ENCODE measurements around the gene PRAMEF1. TPM values are rescaled to one million over a fixed set of nuclear protein-coding genes. Genes with fewer than 3 reads are reported as not detected.

Gene PRAMEF1
- total RNA-seq, 2 donors from 2014 or later = not detected

DNA sequence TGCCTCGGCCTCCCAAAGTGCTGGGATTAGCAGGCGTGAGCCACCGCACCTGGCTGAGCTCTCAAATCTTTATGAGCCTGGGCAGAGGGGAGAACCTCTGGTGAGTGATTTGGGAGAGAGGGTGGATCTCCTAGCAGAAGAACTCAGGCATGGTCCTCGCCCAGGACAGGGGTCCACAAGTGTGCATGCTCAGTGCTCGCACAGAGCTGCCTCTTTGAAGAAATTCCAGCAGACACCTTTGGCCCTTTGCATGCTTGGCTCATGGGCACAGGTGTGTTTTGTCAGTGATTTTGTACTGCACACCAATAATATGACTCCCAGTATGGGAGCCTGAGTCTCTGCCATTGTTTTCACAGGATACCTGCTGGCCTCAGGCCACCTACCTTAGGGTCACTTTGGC lies 29.4 kb upstream of the PRAMEF1 start:
- H3K4me1 ChIP-seq (replicated peaks) = no peaks in the 10 kb centered on the region
- H3K27me3 ChIP-seq (replicated peaks; ENCODE audit: insufficient read depth) = peaks cover under 1% of the 10 kb centered on the region
- no peaks in the 10 kb centered on the region for H3K9me3 ChIP-seq
- 80% methylated on average over 5 of the region's 5 CpGs for WGBS
- intact Hi-C loops (cut with DNase I) = no loop called here
- H3K4me3 ChIP-seq = no peak overlapping the region
- TF ChIP-seq POLR2A (IDR thresholded peaks at IDR 0.05) = no peak
- TF ChIP-seq, protein P1, sequence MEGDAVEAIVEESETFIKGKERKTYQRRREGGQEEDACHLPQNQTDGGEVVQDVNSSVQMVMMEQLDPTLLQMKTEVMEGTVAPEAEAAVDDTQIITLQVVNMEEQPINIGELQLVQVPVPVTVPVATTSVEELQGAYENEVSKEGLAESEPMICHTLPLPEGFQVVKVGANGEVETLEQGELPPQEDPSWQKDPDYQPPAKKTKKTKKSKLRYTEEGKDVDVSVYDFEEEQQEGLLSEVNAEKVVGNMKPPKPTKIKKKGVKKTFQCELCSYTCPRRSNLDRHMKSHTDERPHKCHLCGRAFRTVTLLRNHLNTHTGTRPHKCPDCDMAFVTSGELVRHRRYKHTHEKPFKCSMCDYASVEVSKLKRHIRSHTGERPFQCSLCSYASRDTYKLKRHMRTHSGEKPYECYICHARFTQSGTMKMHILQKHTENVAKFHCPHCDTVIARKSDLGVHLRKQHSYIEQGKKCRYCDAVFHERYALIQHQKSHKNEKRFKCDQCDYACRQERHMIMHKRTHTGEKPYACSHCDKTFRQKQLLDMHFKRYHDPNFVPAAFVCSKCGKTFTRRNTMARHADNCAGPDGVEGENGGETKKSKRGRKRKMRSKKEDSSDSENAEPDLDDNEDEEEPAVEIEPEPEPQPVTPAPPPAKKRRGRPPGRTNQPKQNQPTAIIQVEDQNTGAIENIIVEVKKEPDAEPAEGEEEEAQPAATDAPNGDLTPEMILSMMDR (IDR thresholded peaks at IDR 0.05) = no peak
- DNase-seq (ENCODE audit: low spot score) = no peak
- no peak overlapping the region for H3K27ac ChIP-seq
- no peaks in the 10 kb centered on the region for H3K36me3 ChIP-seq

DNA sequence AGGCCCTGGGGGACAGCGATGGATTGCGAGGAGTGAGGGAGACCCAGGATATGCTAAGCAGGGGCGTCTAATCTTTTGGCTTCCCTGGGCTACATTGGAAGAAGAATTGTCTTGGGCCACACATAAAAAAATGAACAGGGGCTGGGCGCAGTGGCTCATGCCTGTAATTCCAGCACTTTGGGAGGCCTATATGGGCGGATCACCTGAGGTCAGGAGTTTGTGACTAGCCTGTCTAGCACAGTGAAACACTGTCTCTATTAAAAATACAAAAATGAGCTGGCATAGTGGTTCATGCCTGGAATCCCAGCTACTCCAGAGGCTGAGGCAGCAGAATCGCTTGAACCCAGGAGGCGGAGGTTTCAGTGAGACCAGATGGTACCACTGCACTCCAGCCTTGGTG lies 28.4 kb upstream of the PRAMEF1 start:
- TF ChIP-seq, protein P1 (IDR thresholded peaks at IDR 0.05) = no peak
- TF ChIP-seq POLR2A (IDR thresholded peaks at IDR 0.05) (no peak), POLR2AphosphoS5 (IDR thresholded peaks at IDR 0.05) (no peak)
- Histone ChIP-seq H3K9me3 (no peaks in the 10 kb centered on the region), H3K36me3 (no peaks in the 10 kb centered on the region), H3K4me1 (replicated peaks) (no peaks in the 10 kb centered on the region), H3K27ac (no peak overlapping the region), H3K4me3 (no peak overlapping the region), H3K27me3 (replicated peaks; ENCODE audit: insufficient read depth) (peaks cover 2% of the 10 kb centered on the region)
- intact Hi-C loops (cut with DNase I) = no loop called here
- no peak for DNase-seq (ENCODE audit: low spot score)
- 85% methylated on average over 7 of the region's 7 CpGs for WGBS

DNA sequence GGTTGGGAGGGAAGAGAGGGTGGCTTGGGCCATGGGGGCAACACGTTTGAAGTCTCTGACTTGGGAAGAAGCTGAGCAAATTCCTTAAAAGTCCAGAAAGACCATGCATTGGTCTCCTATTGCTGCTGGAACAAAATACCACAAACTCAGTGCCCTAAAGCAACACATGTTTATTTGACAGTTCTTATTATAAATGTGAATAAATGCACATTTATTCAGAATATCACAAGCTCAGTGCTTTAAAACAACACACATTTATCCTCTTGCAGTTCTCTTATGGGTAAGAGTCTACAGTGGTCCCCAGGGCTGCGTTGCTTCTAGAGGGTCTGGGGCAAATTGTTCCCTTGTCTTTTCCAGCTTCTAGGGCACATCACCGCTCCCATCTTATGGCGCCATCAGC lies 27.7 kb upstream of the PRAMEF1 start:
- peaks cover 3% of the 10 kb centered on the region for H3K27me3 ChIP-seq (replicated peaks; ENCODE audit: insufficient read depth)
- H3K4me1 ChIP-seq (replicated peaks) = no peaks in the 10 kb centered on the region
- TF ChIP-seq POLR2A (IDR thresholded peaks at IDR 0.05) (no peak), POLR2AphosphoS5 (IDR thresholded peaks at IDR 0.05) (no peak)
- TF ChIP-seq, protein P1 (IDR thresholded peaks at IDR 0.05) = no peak
- WGBS = 75% methylated on average over 4 of the region's 4 CpGs
- H3K36me3 ChIP-seq = no peaks in the 10 kb centered on the region
- no peak overlapping the region for H3K4me3 ChIP-seq
- no peaks in the 10 kb centered on the region for H3K9me3 ChIP-seq
- no peak overlapping the region for H3K27ac ChIP-seq
- no peak for DNase-seq (ENCODE audit: low spot score)
- intact Hi-C loops (cut with DNase I) = no loop called here

DNA sequence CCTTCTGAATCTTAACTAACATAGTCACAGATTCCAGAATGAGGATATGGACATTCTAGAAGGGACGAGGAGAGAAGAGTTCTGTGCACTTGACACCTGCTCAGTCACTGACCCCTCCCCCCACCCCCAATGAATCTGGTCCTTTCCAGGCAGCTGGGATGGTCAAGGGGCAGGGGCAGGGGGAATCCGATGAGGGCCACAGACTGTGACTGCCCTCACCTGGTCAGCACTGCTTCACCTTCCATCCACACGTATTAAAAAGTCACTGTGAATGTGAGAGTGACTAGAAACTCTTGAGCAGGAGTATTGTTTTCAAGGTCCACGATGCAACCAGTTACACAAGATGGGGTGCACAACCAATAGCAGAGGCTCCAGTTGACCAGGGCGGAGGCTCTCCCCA lies 27.2 kb upstream of the PRAMEF1 start:
- WGBS = 71% methylated on average over 5 of the region's 5 CpGs
- TF ChIP-seq POLR2A (IDR thresholded peaks at IDR 0.05) = no peak
- no peak for TF ChIP-seq POLR2AphosphoS5 (IDR thresholded peaks at IDR 0.05)
- TF ChIP-seq, protein P1 (IDR thresholded peaks at IDR 0.05) = no peak
- no peak for DNase-seq (ENCODE audit: low spot score)
- Histone ChIP-seq H3K36me3 (no peaks in the 10 kb centered on the region), H3K27me3 (replicated peaks; ENCODE audit: insufficient read depth) (peaks cover 6% of the 10 kb centered on the region), H3K4me3 (no peak overlapping the region), H3K27ac (no peak overlapping the region), H3K4me1 (replicated peaks) (no peaks in the 10 kb centered on the region), H3K9me3 (no peaks in the 10 kb centered on the region)
- intact Hi-C loops (cut with DNase I) = no loop called here

DNA sequence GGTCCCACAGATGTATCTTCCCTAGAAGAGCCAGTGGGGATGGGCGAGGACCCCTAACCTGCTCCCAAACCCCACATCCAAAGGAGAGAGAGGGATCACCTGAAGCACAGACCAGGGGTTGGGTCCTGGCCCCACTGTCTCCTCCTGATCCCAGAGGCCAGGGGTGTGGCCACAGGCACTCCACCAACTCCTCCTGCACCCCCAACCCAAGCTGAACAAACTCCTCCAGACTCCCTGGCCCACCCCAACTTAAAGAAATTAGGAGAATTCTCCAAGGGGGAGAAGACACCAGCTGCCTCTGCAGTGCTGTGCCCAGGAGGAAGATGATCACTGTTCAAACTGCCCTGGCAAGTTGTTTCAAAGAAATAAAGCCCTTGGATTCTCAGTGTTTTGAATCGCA lies 22.2 kb upstream of the PRAMEF1 start:
- Histone ChIP-seq H3K4me1 (replicated peaks) (no peaks in the 10 kb centered on the region), H3K27ac (no peak overlapping the region), H3K4me3 (no peak overlapping the region), H3K9me3 (no peaks in the 10 kb centered on the region), H3K27me3 (replicated peaks; ENCODE audit: insufficient read depth) (peaks cover 6% of the 10 kb centered on the region), H3K36me3 (no peaks in the 10 kb centered on the region)
- no peak for DNase-seq (ENCODE audit: low spot score)
- intact Hi-C loops (cut with DNase I) = no loop called here
- 79% methylated on average over 2 of the region's 2 CpGs for WGBS
- TF ChIP-seq POLR2AphosphoS5 (IDR thresholded peaks at IDR 0.05) (no peak), POLR2A (IDR thresholded peaks at IDR 0.05) (no peak)
- TF ChIP-seq, protein P1 (IDR thresholded peaks at IDR 0.05) = no peak
